Erythroblast (primary cell): ENCODE results near the gene CLDN5.

ENCODE experiments used
- DNase-seq, 2 experiments: peaks; one replicate each; lab custom pipeline; 2025; lab: John Stamatoyannopoulos, UW
- GATA1 ChIP-seq: IDR thresholded peaks from 2 replicates; pipeline ENCODE4 v1.6.1; 2011; ENCODE audit warnings: low read depth, mild to moderate bottlenecking, control low read depth, low read length, moderate library complexity
- POLR2A ChIP-seq: IDR thresholded peaks from 2 replicates; pipeline ENCODE4 v1.6.1; 2011; ENCODE audit warnings: mild to moderate bottlenecking, low read length

The CLDN5 gene

GRCh38 chr22:19524170-19525115 lies at the start of gene CLDN5:
CLDN5 (minus strand) TSS chr22:19524410; CDS start chr22:19524255, 155 bp downstream.
- DNase-seq = no peak

DNA sequence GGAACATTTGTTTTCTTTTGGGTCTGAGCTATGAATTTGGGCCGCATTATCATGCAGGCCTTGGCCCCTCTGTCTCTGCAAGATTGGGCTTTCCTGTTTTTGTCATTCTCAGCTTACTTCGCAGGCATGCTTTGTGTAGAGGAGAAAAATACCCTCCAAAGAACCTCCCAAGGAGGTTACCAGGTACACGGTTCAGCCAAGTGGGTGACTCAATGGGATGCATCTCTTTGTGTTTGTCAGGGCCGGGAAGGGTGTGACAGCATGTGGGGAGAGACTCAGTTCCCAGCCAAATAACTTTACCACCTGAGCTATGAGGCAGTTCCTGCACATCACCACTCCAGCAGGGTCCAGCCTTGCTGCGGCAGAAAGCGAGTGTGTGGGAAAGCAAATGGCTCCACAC lies 47.8 kb upstream of the CLDN5 start:
- no peak for DNase-seq
- TF ChIP-seq POLR2A (no peak), GATA1 (no peak)

More at GRCh38 chr22:19524170-19525115, at the start of gene CLDN5:
- no peak for TF ChIP-seq GATA1
- TF ChIP-seq POLR2A = no peak

DNA sequence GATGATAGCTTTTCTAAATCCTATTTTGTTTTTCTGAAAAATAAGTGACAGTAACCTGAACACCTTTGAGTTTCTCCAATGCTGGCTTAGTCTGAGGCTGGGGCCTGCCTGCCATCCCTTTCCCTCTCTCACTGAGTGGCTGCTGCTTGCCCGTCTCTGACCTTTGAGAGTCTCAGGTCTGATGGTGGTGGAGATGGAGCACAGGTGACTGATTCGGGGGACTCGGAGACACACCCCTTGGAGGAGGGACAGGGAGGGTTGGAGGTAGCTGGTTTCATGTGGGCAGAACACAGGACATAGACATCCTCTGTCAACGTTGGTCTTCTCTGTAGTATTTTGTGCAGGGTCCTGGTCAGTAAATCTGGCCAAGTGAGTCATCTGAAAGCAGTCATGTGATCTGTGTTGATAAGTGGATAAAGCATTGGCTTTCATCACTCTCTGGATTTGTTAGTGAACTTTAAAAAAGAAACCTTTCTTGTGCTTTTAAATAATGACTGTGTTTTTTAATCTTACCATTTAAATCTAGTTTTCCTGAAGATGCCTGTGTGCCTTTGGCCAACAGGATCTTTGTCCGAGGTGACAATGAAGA lies 47.1 kb upstream of the CLDN5 start:
- DNase-seq = no peak
- TF ChIP-seq POLR2A (no peak), GATA1 (no peak)

DNA sequence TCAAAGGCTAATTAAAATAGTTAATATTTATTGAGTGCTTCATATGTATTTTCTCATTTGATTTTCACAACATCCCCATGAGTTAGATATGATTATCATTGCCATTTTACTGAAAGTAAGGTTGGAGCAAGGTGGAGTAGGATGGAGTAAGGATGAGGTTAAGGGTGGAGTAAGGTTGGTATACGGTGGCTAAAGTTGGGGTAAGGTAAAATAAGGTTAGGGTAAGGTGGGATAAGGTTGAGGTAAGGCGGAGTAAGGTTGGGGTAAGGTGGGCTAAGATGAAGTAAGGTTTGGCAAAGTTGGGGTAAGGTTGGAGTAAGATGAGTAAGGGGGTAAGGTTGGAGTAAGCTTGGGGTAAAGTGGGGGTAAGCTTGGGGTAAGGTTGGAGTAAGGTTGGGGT lies 45.8 kb upstream of the CLDN5 start:
- DNase-seq = no peak
- TF ChIP-seq POLR2A (no peak), GATA1 (no peak)

GRCh38 chr22:19569276-19569640 lies 45.0 kb upstream of the CLDN5 start:
- DNase-seq = no peak

DNA sequence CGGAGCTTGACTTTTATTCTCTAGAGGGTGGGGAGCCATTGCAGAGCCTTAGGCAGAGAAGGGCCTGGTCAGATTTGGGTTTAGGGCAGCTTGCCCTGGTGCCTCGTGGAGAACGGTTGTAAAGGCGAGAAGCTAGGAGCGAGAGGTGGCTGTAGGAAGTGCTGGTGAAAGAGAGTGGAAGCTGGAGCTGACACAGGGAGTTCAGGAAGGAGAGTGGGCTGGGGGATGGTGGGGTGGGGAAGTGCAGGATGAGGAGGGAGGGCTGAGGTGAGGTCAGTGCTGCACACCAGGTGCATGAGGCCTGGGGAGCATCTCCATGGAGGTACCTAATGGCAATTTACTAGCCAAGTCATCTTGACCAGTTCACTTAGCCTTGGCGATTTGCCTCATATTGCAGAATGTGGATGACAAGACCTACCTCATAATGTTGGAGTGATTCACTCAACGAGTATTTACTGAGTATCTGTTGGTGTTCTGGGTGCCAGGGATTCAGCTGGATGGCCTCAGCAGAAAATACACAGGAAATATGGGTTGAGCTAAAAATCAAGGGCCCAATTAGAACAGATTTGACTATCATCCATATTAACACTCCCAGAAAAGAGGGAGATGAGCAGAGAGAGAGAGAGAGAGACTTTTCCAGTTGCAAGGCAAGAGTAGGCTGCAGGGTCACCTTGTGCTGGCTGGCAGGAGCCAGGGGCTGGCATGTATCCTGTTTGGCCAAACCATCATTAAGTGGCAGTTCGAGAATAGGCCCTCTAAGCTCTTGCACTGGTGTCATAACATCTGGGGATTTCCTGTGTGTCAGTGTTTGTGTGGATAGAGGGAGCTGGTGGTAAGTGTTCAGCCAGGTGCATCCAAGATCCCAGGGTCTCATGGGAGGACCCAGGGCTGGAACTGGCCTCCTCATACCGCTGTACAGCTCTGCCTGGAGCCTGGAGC lies 44.4 kb upstream of the CLDN5 start:
- no peak for DNase-seq
- TF ChIP-seq POLR2A (no peak), GATA1 (no peak)

More at GRCh38 chr22:19569276-19569640, 45.0 kb upstream of the CLDN5 start:
- TF ChIP-seq POLR2A = no peak
- no peak for TF ChIP-seq GATA1

DNA sequence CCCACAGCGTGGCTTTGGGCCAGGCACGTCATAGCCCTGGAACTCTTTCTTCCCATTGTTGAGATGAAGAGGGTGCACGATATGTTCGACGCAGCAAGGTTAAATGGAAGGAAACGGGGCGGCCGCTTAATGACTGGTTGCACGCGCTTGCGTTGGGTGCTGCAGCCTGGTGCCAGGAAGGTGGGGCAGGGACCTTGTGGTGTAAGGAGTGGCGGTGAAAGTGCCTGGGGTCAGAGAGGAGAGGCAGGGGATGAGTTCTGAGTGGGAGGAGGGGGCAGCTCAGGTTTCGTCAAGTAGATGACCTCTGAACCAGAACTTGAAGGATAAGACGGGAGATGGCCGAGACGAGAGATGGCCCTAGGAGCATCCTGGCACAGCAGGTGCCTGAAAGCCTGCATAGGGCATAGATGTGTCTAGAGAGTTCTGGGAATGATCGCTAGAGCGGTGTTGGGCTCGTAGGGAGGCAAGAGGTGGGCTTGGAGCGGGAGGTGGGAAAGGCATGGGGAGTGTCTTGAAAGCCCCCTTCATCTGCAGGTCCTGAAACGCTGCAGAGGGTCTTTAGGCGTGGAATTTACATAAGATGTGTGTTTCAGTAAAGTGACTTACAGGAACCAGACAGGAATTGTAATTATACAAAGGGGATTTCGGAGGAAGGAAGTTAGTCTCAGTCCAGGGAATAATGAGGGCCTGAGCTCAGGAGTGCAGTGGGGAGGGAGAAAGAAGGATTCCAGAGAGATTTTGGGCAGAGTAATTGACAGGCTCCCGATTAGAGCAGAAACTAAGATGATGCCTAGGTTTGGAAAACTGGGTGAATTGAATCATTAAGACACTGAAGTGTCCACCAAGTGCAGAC lies 43.2 kb upstream of the CLDN5 start:
- TF ChIP-seq POLR2A = no peak
- TF ChIP-seq GATA1 = no peak

DNA sequence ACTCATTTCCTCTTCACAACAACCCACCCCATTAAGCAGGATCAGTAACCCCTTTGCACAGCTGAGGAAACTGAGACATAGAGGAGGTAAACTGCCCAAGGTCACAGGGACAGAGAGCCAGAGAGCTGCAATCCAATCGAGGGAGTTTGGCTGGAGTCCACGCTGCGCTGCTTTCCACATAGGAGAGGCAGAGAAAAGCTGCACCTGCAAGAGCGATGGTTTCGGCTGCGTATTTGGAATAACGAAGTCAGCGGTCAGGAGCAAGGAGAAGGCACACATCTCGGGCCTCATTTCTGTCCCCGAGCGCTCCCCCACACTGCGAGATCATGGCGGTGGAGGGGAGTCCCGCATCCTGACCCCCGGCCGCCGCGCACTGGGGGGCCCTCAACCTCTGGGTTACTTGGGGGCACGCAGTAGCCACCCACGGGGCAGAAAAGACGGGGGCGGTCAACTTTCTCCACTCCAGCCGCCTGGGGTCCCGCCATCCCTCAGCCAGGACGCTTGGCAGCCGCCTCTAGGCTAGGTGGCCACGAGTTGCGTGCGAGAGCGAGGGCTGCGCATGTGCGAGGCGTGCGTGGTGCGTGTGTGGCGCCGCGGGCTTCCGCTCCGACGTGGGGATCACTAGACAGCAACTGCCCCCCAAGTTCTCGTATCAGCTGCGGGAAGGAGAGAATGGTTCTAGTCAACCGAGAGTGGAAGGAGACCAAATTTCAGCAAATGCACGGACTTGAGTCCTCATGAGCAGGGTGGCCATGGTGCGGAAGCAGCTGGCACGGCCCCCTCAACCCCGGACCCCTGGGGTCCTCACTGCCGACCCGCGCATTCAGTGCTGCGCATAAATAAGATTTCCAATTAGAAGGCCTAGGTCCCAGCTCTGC lies 42.3 kb upstream of the CLDN5 start:
- TF ChIP-seq GATA1 (no peak), POLR2A (no peak)

More for the DNA sequence above, 43.2 kb upstream of the CLDN5 start:
- DNase-seq = no peak

GRCh38 chr22:19565382-19566278 lies 41.4 kb upstream of the CLDN5 start:
- DNase-seq = no peak
- TF ChIP-seq GATA1 (no peak), POLR2A (no peak)

More for the DNA sequence above, 42.3 kb upstream of the CLDN5 start:
- no peak for DNase-seq

DNA sequence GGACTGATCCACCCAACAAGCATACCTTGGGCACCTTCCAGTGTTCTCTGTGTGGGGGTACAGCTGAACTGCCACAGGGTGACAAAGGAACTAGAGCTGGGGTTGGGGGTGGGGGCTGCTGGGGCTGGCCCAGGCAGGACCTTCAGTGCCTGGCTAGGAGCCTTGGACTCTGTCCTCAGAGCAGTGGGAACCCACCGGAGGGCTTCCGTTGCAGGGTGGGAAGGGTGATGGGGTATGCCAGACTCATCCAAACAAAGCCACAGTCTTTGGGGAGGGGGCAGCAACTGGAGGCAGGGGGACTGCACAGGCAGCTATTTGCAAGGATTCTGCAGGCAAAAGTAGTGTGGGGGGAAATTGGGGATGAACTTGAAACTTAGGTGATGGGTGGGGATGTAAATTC lies 35.7 kb upstream of the CLDN5 start:
- no peak for DNase-seq
- TF ChIP-seq POLR2A (no peak), GATA1 (no peak)

DNA sequence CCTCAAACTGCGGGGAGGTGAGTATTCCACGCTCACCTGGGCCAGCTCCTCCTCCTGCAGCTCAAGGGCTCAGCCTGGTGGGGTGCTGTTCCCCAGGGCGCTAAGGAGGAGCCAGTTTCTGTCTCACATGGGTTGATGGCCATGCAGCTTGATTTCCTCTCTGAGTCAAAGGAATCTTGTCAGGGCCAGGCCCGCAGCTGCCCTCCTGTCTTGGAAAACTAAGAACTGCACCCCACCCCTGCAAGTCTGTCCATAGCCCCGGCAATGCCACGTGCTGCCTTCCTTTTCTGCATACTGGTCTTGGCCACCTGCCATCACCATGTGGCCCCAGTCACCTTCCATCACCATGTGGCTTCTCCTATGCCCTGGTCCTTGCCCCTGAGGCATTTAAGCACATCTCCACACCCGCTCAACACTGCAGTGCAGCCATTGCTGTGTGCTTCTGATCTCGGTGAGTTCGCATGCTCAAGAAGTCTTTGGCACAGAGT lies 35.2 kb upstream of the CLDN5 start:
- no peak for DNase-seq
- no peak for TF ChIP-seq POLR2A
- TF ChIP-seq GATA1 = no peak
